Psoas muscle (tissue), 8 donors: ENCODE results near the gene MLH1. TPM values are rescaled to one million over a fixed set of nuclear protein-coding genes. Genes with fewer than 3 reads are reported as not detected.
A peak's percentile ranks its signal among the peaks of the same experiment; 100 is the strongest.

ENCODE experiments used
- ATAC-seq, 4 donors: fragments of 200-7000 bp; cut with Tn5 transposase; one replicate each; pipeline ENCODE4 v1.9.1; 2020; ENCODE audit warnings: moderate library complexity in 3 of 4, mild to moderate bottlenecking in 2 of 4
- DNase-seq, 2 donors: peaks; one replicate each; pipeline ENCODE4 v3.0.0-alpha.2; 2020
- H3K27ac ChIP-seq: fragments of 200-600 bp; one replicate; pipeline ENCODE4 v1.8.0; 2022
- H3K27me3 ChIP-seq, 3 donors: fragments of 200-600 bp in 1 of 3; one replicate each; pipeline versions ENCODE4 v1.6.1 to v1.8.0; 2013 to 2022; ENCODE audit warnings: low read length in 2 of 3, mild to moderate bottlenecking in 2 of 3, moderate library complexity in 1 of 3; ENCODE audit not compliant: insufficient read depth in 3 of 3
- H3K36me3 ChIP-seq, 2 donors: fragments of 200-600 bp in 1 of 2; one replicate each; pipeline versions ENCODE4 v1.6.1 to v1.8.0; 2013 to 2022; ENCODE audit warnings: low read depth in 1 of 2, mild to moderate bottlenecking in 1 of 2, moderate library complexity in 1 of 2; ENCODE audit not compliant: insufficient read depth in 1 of 2
- H3K4me1 ChIP-seq: fragments of 200-600 bp; one replicate; pipeline ENCODE4 v1.8.0; 2022
- H3K4me3 ChIP-seq: fragments of 200-600 bp; one replicate; pipeline ENCODE4 v1.8.0; 2022; ENCODE audit warnings: mild to moderate bottlenecking
- H3K9me3 ChIP-seq: fragments of 200-600 bp; one replicate; pipeline ENCODE4 v1.8.0; 2022
- WGBS, 3 donors: extraction: QIAGEN DNeasy Blood & Tissue Kit; methylation state at CpG; one replicate each; pipeline versions ENCODE4 v1.1.6 to v1.1.7; 2013; 5-methylcytosine and 5-hydroxymethylcytosine counted together
- intact Hi-C, 2 donors: fragments of 100-400 bp; cut with DNase I; formaldehyde crosslinking; loops; one replicate each; pipeline versions ENCODE4 v1.11.0 to v1.14.2; 2022
- polyA plus RNA-seq, 3 donors: library from polyadenylated mRNA; stranded (reverse); fragments of 200-250 nt; gene quantifications; one replicate each; pipeline ENCODE4 v1.2.3, GENCODE V29; 2013
- total RNA-seq, 4 donors: library from RNA; stranded (reverse); fragmentation: NEBNext Ultra II Directional in 2 of 4; extraction: Animal tissue kit (Norgen Biotek cat#: 25700) in 2 of 4; gene quantifications; one replicate each; pipeline versions ENCODE4 v1.2.1 to v1.2.4, GENCODE V29; 2021 to 2023
- TF ChIP-seq, protein P1 (sequence below): fragments of 200-600 bp; IDR thresholded peaks from one replicate; pipeline ENCODE4 v1.8.0; 2022; ENCODE audit warnings: antibody characterized with exemption
- donor health status: healthy with polysubstance abuse.
- donor health status: DM: no; HTN: no; CAD: no; lungs with moderate emphysema.
- donor health status: Bipolar disorder and iron deficiency.
- donor health status: healthy.
- donor health status: DM: yes; HTN: yes; CAD: no.
- donor health status: DM: no; HTN: no; CAD: no.
- donor health status: DM: no; HTN: no; CAD: no.
- donor health status: DM: yes; HTN: yes; CAD: no.

Gene MLH1
- total and polyA plus RNA-seq, 7 donors: 26.5 to 37.7 (median 32.5) TPM

DNA sequence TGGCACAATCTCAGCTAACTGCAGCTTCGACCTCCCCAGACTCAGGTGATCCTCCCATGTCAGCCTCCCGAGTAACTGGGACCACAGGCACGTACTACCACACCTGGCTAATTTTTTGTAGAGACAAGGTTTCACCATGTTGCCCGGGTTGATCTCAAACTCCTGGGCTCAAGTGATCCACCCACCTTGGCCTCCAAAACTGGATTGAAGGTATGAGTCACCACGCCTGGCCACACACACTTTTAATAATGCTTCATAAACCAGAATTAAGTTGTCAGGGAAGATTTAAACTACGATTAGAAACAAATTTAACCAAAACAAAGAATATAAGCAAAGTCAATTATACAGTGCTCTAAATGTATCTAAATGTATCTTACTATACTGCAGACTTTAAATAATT, 93.6 kb downstream of the MLH1 start:
- peaks cover 4 to 83% of the 10 kb centered on the region in 2 donors for H3K36me3 ChIP-seq

DNA sequence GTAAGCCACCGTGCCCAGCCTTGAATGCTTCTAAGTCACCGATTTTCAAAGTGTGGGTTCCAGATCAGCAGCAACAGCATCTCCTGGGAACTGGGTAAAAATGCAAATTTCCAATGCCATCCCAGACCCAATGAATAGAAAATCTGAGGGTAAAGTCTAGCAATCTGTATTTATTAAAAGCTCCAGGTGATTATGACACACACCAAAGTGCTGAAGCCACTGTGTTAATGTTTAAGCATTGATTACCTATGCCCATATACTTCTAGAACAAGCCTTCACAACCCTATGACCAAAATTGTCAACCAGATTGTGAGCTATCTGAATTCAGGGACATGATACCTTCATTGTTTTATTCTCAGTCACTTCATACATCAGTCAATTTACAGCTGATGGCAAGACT, 94.6 kb downstream of the MLH1 start:
- DNase-seq: no peak
- H3K4me3 ChIP-seq: no peak overlapping the region
- 93 to 97% (median 95%) methylated on average over 2 of the region's 2 CpGs for WGBS, 3 donors
- intact Hi-C loops: no loop called here
- H3K9me3 ChIP-seq: no peaks in the 10 kb centered on the region
- TF ChIP-seq, protein P1, sequence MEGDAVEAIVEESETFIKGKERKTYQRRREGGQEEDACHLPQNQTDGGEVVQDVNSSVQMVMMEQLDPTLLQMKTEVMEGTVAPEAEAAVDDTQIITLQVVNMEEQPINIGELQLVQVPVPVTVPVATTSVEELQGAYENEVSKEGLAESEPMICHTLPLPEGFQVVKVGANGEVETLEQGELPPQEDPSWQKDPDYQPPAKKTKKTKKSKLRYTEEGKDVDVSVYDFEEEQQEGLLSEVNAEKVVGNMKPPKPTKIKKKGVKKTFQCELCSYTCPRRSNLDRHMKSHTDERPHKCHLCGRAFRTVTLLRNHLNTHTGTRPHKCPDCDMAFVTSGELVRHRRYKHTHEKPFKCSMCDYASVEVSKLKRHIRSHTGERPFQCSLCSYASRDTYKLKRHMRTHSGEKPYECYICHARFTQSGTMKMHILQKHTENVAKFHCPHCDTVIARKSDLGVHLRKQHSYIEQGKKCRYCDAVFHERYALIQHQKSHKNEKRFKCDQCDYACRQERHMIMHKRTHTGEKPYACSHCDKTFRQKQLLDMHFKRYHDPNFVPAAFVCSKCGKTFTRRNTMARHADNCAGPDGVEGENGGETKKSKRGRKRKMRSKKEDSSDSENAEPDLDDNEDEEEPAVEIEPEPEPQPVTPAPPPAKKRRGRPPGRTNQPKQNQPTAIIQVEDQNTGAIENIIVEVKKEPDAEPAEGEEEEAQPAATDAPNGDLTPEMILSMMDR: no peak
- no peaks in the 10 kb centered on the region for H3K27me3 ChIP-seq
- no peaks in the 10 kb centered on the region for H3K4me1 ChIP-seq
- no peak overlapping the region for H3K27ac ChIP-seq
- no peak for ATAC-seq
- H3K36me3 ChIP-seq: peaks cover 4 to 83% of the 10 kb centered on the region in 2 donors

More for the DNA sequence above, 93.6 kb downstream of the MLH1 start:
- 95 to 97% (median 97%) methylated on average over 6 of the region's 6 CpGs for WGBS, 3 donors
- no peak overlapping the region for H3K4me3 ChIP-seq
- TF ChIP-seq, protein P1: no peak
- ATAC-seq (peak in 1 of 4 donors; percentile 55), DNase-seq (no peak)
- no peak overlapping the region for H3K27ac ChIP-seq
- H3K27me3 ChIP-seq: no peaks in the 10 kb centered on the region
- no peaks in the 10 kb centered on the region for H3K4me1 ChIP-seq
- H3K9me3 ChIP-seq: no peaks in the 10 kb centered on the region
- intact Hi-C loops: no loop called here

DNA sequence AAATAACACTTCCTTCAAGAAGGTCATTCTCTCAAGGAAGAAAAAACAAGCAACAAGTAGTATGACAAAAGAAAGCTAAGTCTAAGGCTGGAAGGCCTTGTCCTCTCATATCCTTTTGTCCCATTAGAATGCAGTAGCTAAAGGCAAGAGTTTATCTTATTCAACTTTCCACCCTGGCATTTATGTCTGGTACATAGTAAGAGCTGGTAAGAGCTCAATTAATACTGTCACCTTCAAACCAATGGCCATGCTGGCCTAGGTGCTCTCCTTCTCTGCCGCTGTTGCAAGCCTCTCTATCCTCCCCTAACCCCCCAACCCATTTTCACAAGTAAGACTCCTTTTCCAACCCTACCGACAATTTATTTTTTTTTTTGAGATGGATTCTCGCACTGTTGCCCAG, 99.2 kb downstream of the MLH1 start:
- 98 to 100% (median 99%) methylated on average over 3 of the region's 3 CpGs for WGBS, 3 donors
- Histone ChIP-seq H3K4me1 (no peaks in the 10 kb centered on the region), H3K9me3 (no peaks in the 10 kb centered on the region), H3K36me3 (peaks cover 6 to 94% of the 10 kb centered on the region in 2 donors), H3K27ac (no peak overlapping the region), H3K27me3 (no peaks in the 10 kb centered on the region), H3K4me3 (no peak overlapping the region)
- intact Hi-C loops: loop anchor here in 1 of 2 donors (10.0 kb wide), 1 partner anchor 262 kb away; no protein-coding TSS in a partner anchor
- DNase-seq (no peak), ATAC-seq (no peak)
- TF ChIP-seq, protein P1: no peak

GRCh38 chr3:37093481-37093880, 100.2 kb downstream of the MLH1 start:
- Histone ChIP-seq H3K4me1 (no peaks in the 10 kb centered on the region), H3K4me3 (no peak overlapping the region), H3K27me3 (no peaks in the 10 kb centered on the region), H3K27ac (no peak overlapping the region), H3K9me3 (no peaks in the 10 kb centered on the region), H3K36me3 (peaks cover 6 to 84% of the 10 kb centered on the region in 2 donors)
- DNase-seq: no peak
- no peak for ATAC-seq
- 98 to 100% (median 98%) methylated on average over 2 of the region's 2 CpGs for WGBS, 3 donors
- TF ChIP-seq, protein P1: no peak
- intact Hi-C loops: loop anchor here in 1 of 2 donors (10.0 kb wide), 1 partner anchor 261 kb away; no protein-coding TSS in a partner anchor

- H3K9me3 ChIP-seq: no peaks in the 10 kb centered on the region
- no peak overlapping the region for H3K4me3 ChIP-seq
- intact Hi-C loops: loop anchor here in 1 of 2 donors (10.0 kb wide), 1 partner anchor 260 kb away; no protein-coding TSS in a partner anchor
- no peaks in the 10 kb centered on the region for H3K4me1 ChIP-seq
- no peaks in the 10 kb centered on the region for H3K27me3 ChIP-seq
- no peak overlapping the region for H3K27ac ChIP-seq
- TF ChIP-seq, protein P1: no peak
- ATAC-seq: no peak
- 85 to 91% (median 85%) methylated on average over 3 of the region's 3 CpGs for WGBS, 3 donors
- no peak for DNase-seq
- peaks cover 6 to 76% of the 10 kb centered on the region in 2 donors for H3K36me3 ChIP-seq
Measured at GRCh38 chr3:37094636-37095035, 101.3 kb downstream of the MLH1 start.
